COLO668 (cell line): Measurements from ENCODE around the gene SLC35F6.
"Not testable (repeated sequence)": the region's sequence is repeated elsewhere in the genome, so short reads cannot be mapped to it uniquely, and the experiment has no call there.

Experiments
- DNase-seq: peaks from one replicate; lab custom pipeline; 2025; ENCODE audit not compliant: unreplicated experiment; lab: John Stamatoyannopoulos, UW

The SLC35F6 gene

GRCh38 chr2:26780203-26780760 lies 16.2 kb downstream of the SLC35F6 start:
- DNase-seq, result no peak

- no peak for DNase-seq
Observed at GRCh38 chr2:26782876-26783704, 19.0 kb downstream of the SLC35F6 start.

GRCh38 chr2:26784570-26785234 lies 20.6 kb downstream of the SLC35F6 start:
- no peak for DNase-seq

- DNase-seq, result peak; percentile 97
Observed at GRCh38 chr2:26785431-26786206, 21.5 kb downstream of the SLC35F6 start, which contains the start of gene CENPA. CENPA (plus strand) TSS chr2:26786056; CDS start chr2:26786197, 141 bp downstream.

- DNase-seq, result peak; percentile 57
Observed at GRCh38 chr2:26786207-26787028, 22.3 kb downstream of the SLC35F6 start.

GRCh38 chr2:26792720-26793119 lies 28.6 kb downstream of the SLC35F6 start:
- no peak for DNase-seq

- DNase-seq, result no peak
Observed at GRCh38 chr2:26793518-26793917, 29.4 kb downstream of the SLC35F6 start.

GRCh38 chr2:26795135-26795534 lies 31.1 kb downstream of the SLC35F6 start:
- not testable (repeated sequence) for DNase-seq

- DNase-seq, result no peak
Observed at GRCh38 chr2:26801328-26801727, 37.2 kb downstream of the SLC35F6 start.

- no peak for DNase-seq
Observed at GRCh38 chr2:26801796-26802195, 37.7 kb downstream of the SLC35F6 start.

- no peak for DNase-seq
Observed at GRCh38 chr2:26805241-26805676, 41.2 kb downstream of the SLC35F6 start.

- no peak for DNase-seq
Observed at GRCh38 chr2:26807788-26808460, 43.8 kb downstream of the SLC35F6 start.

- DNase-seq, result no peak
Observed at GRCh38 chr2:26809211-26809610, 45.1 kb downstream of the SLC35F6 start.

GRCh38 chr2:26809876-26810577 lies 45.9 kb downstream of the SLC35F6 start:
- no peak for DNase-seq

GRCh38 chr2:26811261-26811660 lies 47.2 kb downstream of the SLC35F6 start:
- no peak for DNase-seq

GRCh38 chr2:26811791-26812694 lies 48.0 kb downstream of the SLC35F6 start:
- no peak for DNase-seq

- DNase-seq, result no peak
Observed at GRCh38 chr2:26812731-26813130, 48.6 kb downstream of the SLC35F6 start.
